GM19035 (cell line): ENCODE measurements around the gene RAC2.
"Not testable (repeated sequence)": the region's sequence is repeated elsewhere in the genome, so short reads cannot be mapped to it uniquely, and the experiment has no call there.

Experiments
- ATAC-seq: cut with Tn5 transposase; IDR thresholded peaks from one replicate; pipeline ENCODE4 v1.9.1; 2021; ENCODE audit not compliant: unreplicated experiment

The RAC2 gene

GRCh38 chr22:37235897-37236607 lies 8.0 kb downstream of the RAC2 start:
- ATAC-seq = no peak

- ATAC-seq = no peak
Observed at GRCh38 chr22:37234736-37235711, 9.0 kb downstream of the RAC2 start.

- no peak for ATAC-seq
Observed at GRCh38 chr22:37233751-37234631, 10.1 kb downstream of the RAC2 start.

GRCh38 chr22:37233371-37233750 lies 10.7 kb downstream of the RAC2 start:
- ATAC-seq = not testable (repeated sequence)

GRCh38 chr22:37232140-37232998 lies 11.7 kb downstream of the RAC2 start:
- no peak for ATAC-seq

GRCh38 chr22:37231406-37232139 lies 12.5 kb downstream of the RAC2 start:
- no peak for ATAC-seq

- ATAC-seq = no peak
Observed at GRCh38 chr22:37230673-37231405, 13.2 kb downstream of the RAC2 start.

- ATAC-seq = peak; percentile 54
Observed at GRCh38 chr22:37229805-37230672, 14.0 kb downstream of the RAC2 start.

- ATAC-seq = no peak
Observed at GRCh38 chr22:37229012-37229804, 14.9 kb downstream of the RAC2 start.

- no peak for ATAC-seq
Observed at GRCh38 chr22:37228106-37229011, 15.7 kb downstream of the RAC2 start.

- no peak for ATAC-seq
Observed at GRCh38 chr22:37226514-37226913, 17.6 kb downstream of the RAC2 start.

- ATAC-seq = no peak
Observed at GRCh38 chr22:37226087-37226486, 18.0 kb downstream of the RAC2 start.

- no peak for ATAC-seq
Observed at GRCh38 chr22:37225481-37225880, 18.6 kb downstream of the RAC2 start.

- no peak for ATAC-seq
Observed at GRCh38 chr22:37224757-37225420, 19.2 kb downstream of the RAC2 start.

- ATAC-seq = peak; percentile 35
Observed at GRCh38 chr22:37223965-37224551, 20.0 kb downstream of the RAC2 start.
